Lower leg skin (tissue), 4 donors: ENCODE measurements around the gene GFRA4. TPM values are rescaled to one million over a fixed set of nuclear protein-coding genes. Genes with fewer than 3 reads are reported as not detected.

Experiments
- DNase-seq, 2 donors: peaks; one replicate each; pipeline ENCODE4 v3.0.0-alpha.2; 2019; ENCODE audit warnings: low spot score in 2 of 2
- H3K4me3 ChIP-seq: fragments of 200-600 bp; sonication (generic); 2 replicates; pipeline ENCODE4 v1.5.1; 2017; ENCODE audit warnings: mild to moderate bottlenecking, low read depth; ENCODE audit not compliant: poor library complexity, severe bottlenecking
- CTCF ChIP-seq, 3 donors: fragments of 450-650 bp; IDR thresholded peaks; one replicate each; pipeline ENCODE4 v1.5.1; 2016; ENCODE audit warnings: antibody characterized with exemption in 3 of 3, mild to moderate bottlenecking in 3 of 3, moderate library complexity in 2 of 3
- POLR2A ChIP-seq, 2 donors: fragments of 450-650 bp; IDR thresholded peaks; one replicate each; pipeline ENCODE4 v1.6.1; 2016 to 2017; ENCODE audit warnings: antibody characterized with exemption in 2 of 2, mild to moderate bottlenecking in 1 of 2, moderate library complexity in 1 of 2
- WGBS, 2 donors: methylation state at CpG; one replicate each; pipeline ENCODE4 v1.1.5; 2018; 5-methylcytosine and 5-hydroxymethylcytosine counted together
- intact Hi-C: fragments of 100-400 bp; cut with DNase I; formaldehyde crosslinking; loops from one replicate; pipeline ENCODE4 v1.15.0; 2023; ENCODE audit warnings: low total_unique reads
- total RNA-seq, 4 donors: library from RNA; depleted of rRNA; stranded (reverse); fragments of >200 nt; gene quantifications; one replicate each; pipeline ENCODE4 v1.1.0, GENCODE V29; 2016

Gene GFRA4
- total RNA-seq, 4 donors from 2014 or later, result not detected

GRCh38 chr20:3673221-3674070 lies 10.2 kb upstream of the GFRA4 start:
- no peak overlapping the region for H3K4me3 ChIP-seq
- intact Hi-C loops, result loop anchor here (10.0 kb wide), 1 partner anchor 411 kb away; no protein-coding TSS in a partner anchor
- WGBS, 2 donors, result 45 to 68% methylated on average over 20 to 62 of the region's 90 CpGs
- TF ChIP-seq POLR2A (IDR thresholded peaks at IDR 0.05) (no peak), CTCF (IDR thresholded peaks at IDR 0.05) (no peak)
- DNase-seq, result no peak

DNA sequence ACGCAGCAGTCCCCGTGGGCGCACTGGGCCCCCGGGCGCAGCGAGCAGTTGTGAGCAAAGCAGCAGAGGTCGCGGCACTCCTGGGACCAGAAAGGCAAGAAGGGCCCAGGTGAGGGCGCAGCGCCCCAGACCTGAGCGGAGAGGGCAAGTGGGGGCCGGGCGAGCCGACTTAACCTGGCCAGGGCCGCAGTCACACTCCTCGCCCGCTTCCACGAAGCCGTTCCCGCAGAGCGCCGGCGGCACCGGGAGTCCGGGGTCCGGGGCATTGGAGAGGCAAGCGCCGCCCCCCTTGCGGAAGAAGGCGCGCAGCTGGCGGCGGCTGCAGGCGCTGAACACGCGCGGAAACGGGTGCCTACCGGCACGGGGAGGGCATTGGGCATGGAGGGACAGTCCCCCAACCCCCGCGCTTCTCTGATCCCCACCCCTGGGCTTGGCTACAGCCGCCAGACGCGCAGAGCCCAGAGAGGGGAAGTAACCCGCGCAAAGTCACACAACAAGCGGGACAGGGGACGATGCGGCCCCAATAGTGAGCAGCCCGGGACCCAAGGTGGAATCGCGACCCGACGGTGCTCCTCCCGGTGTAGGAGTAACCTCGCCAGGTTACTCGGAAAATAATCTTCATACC lies 9.5 kb upstream of the GFRA4 start:
- intact Hi-C loops, result loop anchor here (10.0 kb wide), 1 partner anchor 412 kb away; no protein-coding TSS in a partner anchor
- H3K4me3 ChIP-seq, result no peak overlapping the region
- DNase-seq, result no peak
- TF ChIP-seq CTCF (IDR thresholded peaks at IDR 0.05), result no peak
- TF ChIP-seq POLR2A (IDR thresholded peaks at IDR 0.05), result no peak
- 20 to 45% methylated on average over 28 to 41 of the region's 58 CpGs for WGBS, 2 donors

DNA sequence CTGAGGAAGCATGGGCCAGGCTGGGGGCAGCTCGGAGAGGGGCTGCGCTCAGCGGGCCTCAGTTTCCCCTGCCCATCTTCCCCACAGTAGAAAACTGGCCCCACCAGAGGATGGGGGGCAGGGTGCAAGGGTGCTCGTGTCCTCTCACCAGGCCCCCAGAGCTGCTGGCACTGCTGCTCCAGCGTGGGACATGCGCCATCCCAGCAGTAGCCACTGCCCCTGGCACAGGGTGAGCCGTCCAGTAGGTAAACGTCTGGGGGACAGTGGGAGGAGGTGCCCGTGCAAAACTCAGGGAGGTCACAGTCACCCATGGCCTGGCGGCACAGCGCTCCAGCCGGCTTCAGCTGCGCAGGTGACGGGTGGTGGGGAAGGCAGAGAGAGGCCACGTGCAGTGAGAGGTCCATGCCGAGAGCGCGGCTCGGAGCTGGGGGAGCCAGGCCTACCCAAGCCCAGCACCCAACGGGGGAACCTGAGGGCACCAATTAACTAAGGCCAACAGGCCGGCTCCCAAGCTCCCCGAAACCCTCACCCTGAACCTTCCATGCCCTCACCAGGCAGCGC lies 8.9 kb upstream of the GFRA4 start:
- TF ChIP-seq CTCF (IDR thresholded peaks at IDR 0.05), result no peak
- no peak for TF ChIP-seq POLR2A (IDR thresholded peaks at IDR 0.05)
- DNase-seq, result no peak
- intact Hi-C loops, result loop anchor here (10.0 kb wide), 1 partner anchor 413 kb away; no protein-coding TSS in a partner anchor
- no peak overlapping the region for H3K4me3 ChIP-seq
- 55 to 73% methylated on average over 17 to 22 of the region's 23 CpGs for WGBS, 2 donors

GRCh38 chr20:3670945-3671344 lies 7.7 kb upstream of the GFRA4 start:
- 82 to 84% methylated on average over 8 to 10 of the region's 10 CpGs for WGBS, 2 donors
- TF ChIP-seq CTCF (IDR thresholded peaks at IDR 0.05), result no peak
- TF ChIP-seq POLR2A (IDR thresholded peaks at IDR 0.05), result no peak
- intact Hi-C loops, result loop anchor here (10.0 kb wide), 1 partner anchor 414 kb away; no protein-coding TSS in a partner anchor
- DNase-seq, result no peak
- H3K4me3 ChIP-seq, result no peak overlapping the region

GRCh38 chr20:3670511-3670910 lies 7.3 kb upstream of the GFRA4 start:
- TF ChIP-seq CTCF (IDR thresholded peaks at IDR 0.05), result no peak
- TF ChIP-seq POLR2A (IDR thresholded peaks at IDR 0.05), result no peak
- no peak for DNase-seq
- WGBS, 2 donors, result 68 to 78% methylated on average over 6 of the region's 6 CpGs
- no peak overlapping the region for H3K4me3 ChIP-seq
- intact Hi-C loops, result loop anchor here (10.0 kb wide), 1 partner anchor 414 kb away; no protein-coding TSS in a partner anchor
